Epithelial cell of esophagus (primary cell): ENCODE measurements around the gene SLC27A6.

Experiments used
- DNase-seq: peaks from one replicate; pipeline ENCODE4 v3.0.0; 2010; ENCODE audit warnings: low read depth
- H3K4me3 ChIP-seq: 2 replicates; pipeline ENCODE4 v1.5.1; 2011; ENCODE audit warnings: mild to moderate bottlenecking, low read length, control low read depth
- CTCF ChIP-seq: IDR thresholded peaks from 2 replicates; pipeline ENCODE4 v1.5.1; 2011; ENCODE audit warnings: low read depth, mild to moderate bottlenecking, low read length, control low read depth, inconsistent platforms; ENCODE audit not compliant: insufficient read depth; ENCODE audit errors: missing control alignments

Gene SLC27A6

GRCh38 chr5:129002527-129002842 lies 37.2 kb downstream of the SLC27A6 start:
- TF ChIP-seq CTCF = no peak
- H3K4me3 ChIP-seq = no peak overlapping the region
- DNase-seq = no peak

GRCh38 chr5:129003232-129003631 lies 37.9 kb downstream of the SLC27A6 start:
- TF ChIP-seq CTCF = no peak
- peak; percentile 38 for DNase-seq
- H3K4me3 ChIP-seq = no peak overlapping the region

- no peak for TF ChIP-seq CTCF
- H3K4me3 ChIP-seq = no peak overlapping the region
- no peak for DNase-seq
These were observed 48.9 kb downstream of the SLC27A6 start for GRCh38 chr5:129014185-129014584.

- no peak for TF ChIP-seq CTCF
- no peak overlapping the region for H3K4me3 ChIP-seq
- DNase-seq = no peak
These were observed 53.5 kb downstream of the SLC27A6 start for GRCh38 chr5:129018837-129019236.

GRCh38 chr5:129019401-129019908 lies 54.2 kb downstream of the SLC27A6 start:
- no peak for TF ChIP-seq CTCF
- H3K4me3 ChIP-seq = no peak overlapping the region
- DNase-seq = no peak

- no peak for DNase-seq
- TF ChIP-seq CTCF = no peak
These were observed 55.4 kb downstream of the SLC27A6 start for GRCh38 chr5:129020683-129021082.

GRCh38 chr5:129021744-129022143 lies 56.5 kb downstream of the SLC27A6 start:
- H3K4me3 ChIP-seq = no peak overlapping the region
- no peak for TF ChIP-seq CTCF
- no peak for DNase-seq

More at GRCh38 chr5:129020683-129021082, 55.4 kb downstream of the SLC27A6 start:
- H3K4me3 ChIP-seq = no peak overlapping the region
